Activated CD8-positive, alpha-beta T cell treated with anti-CD3 and anti-CD28 coated beads for 36 hours (primary cell): ENCODE results near the gene METTL16. TPM values are rescaled to one million over a fixed set of nuclear protein-coding genes. Genes with fewer than 3 reads are reported as not detected.

Experiments
- ATAC-seq: fragments of 200-7000 bp; cut with Tn5 transposase; one replicate; pipeline ENCODE4 v1.10.0; 2021; ENCODE audit warnings: mild to moderate bottlenecking, moderate library complexity
- CTCF ChIA-PET: fragments of 350-600 bp; sonication (Branson Sonifier 250); formaldehyde crosslinking; loops from one replicate; lab custom pipeline; 2021; ENCODE audit warnings: antibody characterized with exemption; lab: Charles Lee
- POLR2A ChIA-PET: fragments of 350-600 bp; sonication (Branson Sonifier 250); formaldehyde crosslinking; loops from one replicate; lab custom pipeline; 2021; ENCODE audit warnings: antibody characterized with exemption; lab: Charles Lee
- DNase-seq: peaks from one replicate; pipeline ENCODE4 v3.0.0-alpha.2; 2020
- H3K27ac Mint-ChIP-seq: one replicate; pipeline ENCODE4 v1.8.0; 2021; ENCODE audit warnings: mild to moderate bottlenecking, mixed read lengths
- H3K27me3 Mint-ChIP-seq: one replicate; pipeline ENCODE4 v1.8.0; 2021; ENCODE audit warnings: mixed read lengths
- H3K36me3 Mint-ChIP-seq: one replicate; pipeline ENCODE4 v1.8.0; 2021; ENCODE audit warnings: low read depth, mixed read lengths
- H3K4me1 Mint-ChIP-seq: one replicate; pipeline ENCODE4 v1.8.0; 2021; ENCODE audit warnings: low read depth, mixed read lengths
- H3K4me3 Mint-ChIP-seq: one replicate; pipeline ENCODE4 v1.8.0; 2021; ENCODE audit warnings: mild to moderate bottlenecking, moderate library complexity, mixed read lengths
- H3K9me3 Mint-ChIP-seq: one replicate; pipeline ENCODE4 v1.8.0; 2021; ENCODE audit warnings: mixed read lengths
- CTCF ChIP-seq: fragments of 200-600 bp; IDR thresholded peaks from one replicate; pipeline ENCODE4 v1.8.0; 2022; ENCODE audit warnings: antibody characterized with exemption, mild to moderate bottlenecking
- intact Hi-C: fragments of 100-400 bp; cut with micrococcal nuclease; formaldehyde crosslinking; loops from one replicate; pipeline ENCODE4 v1.10.0; 2022
- total RNA-seq, 2 experiments: library from RNA; stranded (reverse); gene quantifications; one replicate each; pipeline ENCODE4 v1.2.3, GENCODE V29; 2021

The METTL16 gene
- total RNA-seq, 2 experiments from 2014 or later = 47.9 to 50.3 TPM

GRCh38 chr17:2387086-2388019 lies 124.3 kb downstream of the METTL16 start:
- Mint-ChIP-seq H3K4me3 (no peak overlapping the region), H3K27ac (no peak overlapping the region)
- intact Hi-C loops = no loop called here

GRCh38 chr17:2386400-2387085 lies 125.1 kb downstream of the METTL16 start:
- no peak overlapping the region for H3K27ac Mint-ChIP-seq
- H3K36me3 Mint-ChIP-seq = peaks cover 8% of the 10 kb centered on the region
- no peak overlapping the region for H3K4me3 Mint-ChIP-seq
- peaks cover 22% of the 10 kb centered on the region for H3K4me1 Mint-ChIP-seq
- ChIA-PET CTCF (interaction anchor here (14.2 kb wide), 1 partner anchor 28 kb away, joined by 463 read pairs; no protein-coding TSS in a partner anchor), POLR2A (interaction anchor here (0.6 to 6.4 kb wide), 2 partner anchors 15 to 53 kb away, joined by 3 to 43 read pairs; partner anchors contain the start of gene MNT)
- H3K27me3 Mint-ChIP-seq = no peaks in the 10 kb centered on the region
- no peaks in the 10 kb centered on the region for H3K9me3 Mint-ChIP-seq
- TF ChIP-seq CTCF = no peak
- ATAC-seq (no peak), DNase-seq (no peak)
- intact Hi-C loops = no loop called here

More at GRCh38 chr17:2387086-2388019, 124.3 kb downstream of the METTL16 start:
- no peak for ATAC-seq
- Mint-ChIP-seq H3K27me3 (no peaks in the 10 kb centered on the region), H3K36me3 (peaks cover 13% of the 10 kb centered on the region), H3K4me1 (peaks cover 30% of the 10 kb centered on the region), H3K9me3 (no peaks in the 10 kb centered on the region)
- POLR2A ChIA-PET = interaction anchor here (1.2 to 6.4 kb wide), 4 partner anchors 14 to 22 kb away, joined by 3 to 43 read pairs (median 5); partner anchors contain the start of gene MNT
- DNase-seq = no peak
- CTCF ChIA-PET = interaction anchor here (14.2 kb wide), 1 partner anchor 27 kb away, joined by 463 read pairs; no protein-coding TSS in a partner anchor
- TF ChIP-seq CTCF = no peak

GRCh38 chr17:2385240-2386210 lies 126.2 kb downstream of the METTL16 start:
- H3K36me3 Mint-ChIP-seq = peaks cover 5% of the 10 kb centered on the region
- ChIA-PET POLR2A (interaction anchor here (0.6 to 6.4 kb wide), 2 partner anchors 16 to 54 kb away, joined by 3 to 43 read pairs; partner anchors contain the start of gene MNT), CTCF (interaction anchor here (14.2 kb wide), 1 partner anchor 29 kb away, joined by 463 read pairs; no protein-coding TSS in a partner anchor)
- ATAC-seq (no peak), DNase-seq (no peak)
- peaks cover 13% of the 10 kb centered on the region for H3K4me1 Mint-ChIP-seq
- no peaks in the 10 kb centered on the region for H3K9me3 Mint-ChIP-seq
- H3K27me3 Mint-ChIP-seq = no peaks in the 10 kb centered on the region
- intact Hi-C loops = no loop called here
- H3K4me3 Mint-ChIP-seq = no peak overlapping the region
- TF ChIP-seq CTCF = no peak
- no peak overlapping the region for H3K27ac Mint-ChIP-seq

GRCh38 chr17:2384439-2385127 lies 127.1 kb downstream of the METTL16 start:
- Mint-ChIP-seq H3K36me3 (peaks cover 4% of the 10 kb centered on the region), H3K27ac (no peak overlapping the region), H3K4me3 (no peak overlapping the region), H3K4me1 (peaks cover 8% of the 10 kb centered on the region), H3K9me3 (no peaks in the 10 kb centered on the region), H3K27me3 (no peaks in the 10 kb centered on the region)
- CTCF ChIA-PET = interaction anchor here (14.2 kb wide), 1 partner anchor 30 kb away, joined by 463 read pairs; no protein-coding TSS in a partner anchor
- no peak for ATAC-seq
- intact Hi-C loops = no loop called here
- POLR2A ChIA-PET = interaction anchor here (4.0 to 6.4 kb wide), 2 partner anchors 8 to 17 kb away, joined by 37 to 43 read pairs; partner anchors contain the start of gene MNT
- no peak for TF ChIP-seq CTCF
- DNase-seq = no peak
